RWPE1 (cell line): ENCODE data around the gene SLC6A7.

Source experiments
- CTCF ChIA-PET: fragments of 350-600 bp; sonication (Branson Sonifier 250); formaldehyde crosslinking; extraction: SDS; loops from one replicate; lab custom pipeline; 2021; lab: Yijun Ruan, JAX
- POLR2A ChIA-PET: fragments of 400-600 bp; formaldehyde crosslinking; extraction: SDS; loops from one replicate; lab custom pipeline; 2020; ENCODE audit warnings: antibody characterized with exemption; ENCODE audit not compliant: low non-redundant PET; lab: Yijun Ruan, JAX
- DNase-seq: peaks from one replicate; pipeline ENCODE4 v3.0.0; 2012; ENCODE audit warnings: low spot score
- H3K27ac ChIP-seq: fragments of 450-650 bp; 2 replicates; pipeline ENCODE4 v1.5.1; 2017
- TF ChIP-seq, protein P1 (sequence below): fragments of 450-650 bp; conservative IDR thresholded peaks from 2 replicates; pipeline ENCODE4 v1.5.1; 2017; ENCODE audit warnings: low read depth, mild to moderate bottlenecking

Gene SLC6A7

DNA sequence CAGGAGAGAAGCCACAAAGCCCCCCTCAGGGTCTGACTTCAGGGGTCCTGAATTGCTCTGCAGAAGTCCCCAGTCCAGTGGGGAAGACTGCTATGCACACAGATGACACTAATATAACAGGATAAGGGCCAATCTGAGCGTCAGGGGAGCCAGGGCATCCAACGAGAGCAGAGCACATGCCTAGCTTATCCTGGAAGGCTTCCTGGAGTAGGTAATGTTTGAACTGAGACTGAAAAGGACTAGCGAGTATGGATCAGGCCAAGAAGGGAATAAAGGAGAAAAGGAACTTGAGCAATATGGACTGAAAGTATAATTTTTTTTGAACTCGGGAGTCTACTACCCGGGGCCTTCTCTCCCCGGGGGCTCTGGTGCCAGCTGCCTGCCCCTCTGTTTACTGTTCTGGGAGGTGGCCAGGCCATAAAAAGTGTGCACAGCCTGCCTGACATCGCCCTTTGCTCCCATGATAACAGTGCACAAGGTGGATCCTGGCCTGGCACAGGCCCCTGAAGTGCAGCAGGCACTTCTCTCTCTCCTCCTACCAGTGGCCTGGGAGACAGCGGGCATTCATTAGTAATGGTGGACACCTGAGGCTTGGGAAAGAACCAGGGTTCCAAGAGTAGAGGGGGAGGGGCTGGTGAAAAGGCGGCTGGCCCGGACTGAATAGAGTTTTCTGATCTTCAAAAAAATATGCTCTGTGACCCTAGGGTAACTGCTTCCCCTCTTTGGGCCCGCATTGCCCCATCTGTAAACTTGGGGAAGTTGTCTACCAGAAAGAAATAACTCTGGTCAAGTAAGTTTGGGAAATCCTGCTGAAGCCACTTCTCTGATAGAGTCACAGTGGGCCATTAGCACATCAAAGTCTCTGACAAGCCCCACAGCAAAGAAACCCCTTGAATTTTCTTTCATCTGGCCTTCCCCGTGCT lies 4.6 kb upstream of the SLC6A7 start:
- ChIA-PET CTCF (no interaction called here), POLR2A (no interaction called here)
- H3K27ac ChIP-seq: no peak overlapping the region
- TF ChIP-seq, protein P1, sequence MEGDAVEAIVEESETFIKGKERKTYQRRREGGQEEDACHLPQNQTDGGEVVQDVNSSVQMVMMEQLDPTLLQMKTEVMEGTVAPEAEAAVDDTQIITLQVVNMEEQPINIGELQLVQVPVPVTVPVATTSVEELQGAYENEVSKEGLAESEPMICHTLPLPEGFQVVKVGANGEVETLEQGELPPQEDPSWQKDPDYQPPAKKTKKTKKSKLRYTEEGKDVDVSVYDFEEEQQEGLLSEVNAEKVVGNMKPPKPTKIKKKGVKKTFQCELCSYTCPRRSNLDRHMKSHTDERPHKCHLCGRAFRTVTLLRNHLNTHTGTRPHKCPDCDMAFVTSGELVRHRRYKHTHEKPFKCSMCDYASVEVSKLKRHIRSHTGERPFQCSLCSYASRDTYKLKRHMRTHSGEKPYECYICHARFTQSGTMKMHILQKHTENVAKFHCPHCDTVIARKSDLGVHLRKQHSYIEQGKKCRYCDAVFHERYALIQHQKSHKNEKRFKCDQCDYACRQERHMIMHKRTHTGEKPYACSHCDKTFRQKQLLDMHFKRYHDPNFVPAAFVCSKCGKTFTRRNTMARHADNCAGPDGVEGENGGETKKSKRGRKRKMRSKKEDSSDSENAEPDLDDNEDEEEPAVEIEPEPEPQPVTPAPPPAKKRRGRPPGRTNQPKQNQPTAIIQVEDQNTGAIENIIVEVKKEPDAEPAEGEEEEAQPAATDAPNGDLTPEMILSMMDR: no peak
- DNase-seq: no peak

DNA sequence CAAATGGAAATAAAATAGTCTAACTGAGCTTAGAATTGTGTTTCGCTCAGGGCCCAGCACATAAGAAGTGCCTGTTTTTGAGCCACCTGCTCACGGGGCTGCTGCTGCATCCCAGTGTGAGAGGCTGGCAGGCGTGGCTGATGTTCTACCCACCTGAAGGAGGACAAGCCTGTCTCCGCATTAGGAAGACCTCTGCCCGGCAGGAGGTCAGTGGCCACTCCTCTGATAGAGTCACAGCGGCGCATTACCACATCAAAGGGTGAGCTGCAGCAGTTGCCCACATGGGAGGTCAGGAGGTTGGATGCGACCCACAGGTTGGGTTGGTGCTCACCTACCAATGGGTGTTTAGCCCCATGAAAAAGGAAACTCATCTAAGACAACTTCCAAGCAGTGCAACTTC lies 3.7 kb upstream of the SLC6A7 start:
- TF ChIP-seq, protein P1: no peak
- POLR2A ChIA-PET: no interaction called here
- H3K27ac ChIP-seq: no peak overlapping the region
- CTCF ChIA-PET: interaction anchor here (1.0 kb wide), 1 partner anchor 9 kb away, joined by 3 read pairs; no protein-coding TSS in a partner anchor
- DNase-seq: no peak

DNA sequence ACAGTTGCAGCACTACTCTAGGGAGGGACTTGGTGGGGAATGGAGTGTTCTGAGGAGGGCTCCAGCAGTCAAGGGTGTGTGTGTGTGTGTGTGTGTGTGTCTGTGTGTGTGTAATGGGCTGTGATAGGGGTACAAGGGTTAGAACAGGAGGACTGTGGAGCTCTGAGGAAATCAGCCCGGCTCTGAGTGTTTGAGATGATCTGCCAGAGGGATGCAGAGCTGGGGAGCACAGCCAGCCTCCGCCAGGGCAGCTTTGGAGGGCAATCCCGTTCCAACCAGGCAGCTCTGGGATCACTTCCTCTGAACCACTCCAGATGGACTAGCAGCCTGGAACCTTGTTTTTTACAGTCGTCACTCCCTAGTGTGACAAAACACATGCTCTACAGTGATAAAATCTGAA lies 3.0 kb upstream of the SLC6A7 start:
- DNase-seq: no peak
- TF ChIP-seq, protein P1: no peak
- CTCF ChIA-PET: interaction anchor here (1.0 kb wide), 1 partner anchor 9 kb away, joined by 3 read pairs; no protein-coding TSS in a partner anchor
- POLR2A ChIA-PET: no interaction called here
- no peak overlapping the region for H3K27ac ChIP-seq

DNA sequence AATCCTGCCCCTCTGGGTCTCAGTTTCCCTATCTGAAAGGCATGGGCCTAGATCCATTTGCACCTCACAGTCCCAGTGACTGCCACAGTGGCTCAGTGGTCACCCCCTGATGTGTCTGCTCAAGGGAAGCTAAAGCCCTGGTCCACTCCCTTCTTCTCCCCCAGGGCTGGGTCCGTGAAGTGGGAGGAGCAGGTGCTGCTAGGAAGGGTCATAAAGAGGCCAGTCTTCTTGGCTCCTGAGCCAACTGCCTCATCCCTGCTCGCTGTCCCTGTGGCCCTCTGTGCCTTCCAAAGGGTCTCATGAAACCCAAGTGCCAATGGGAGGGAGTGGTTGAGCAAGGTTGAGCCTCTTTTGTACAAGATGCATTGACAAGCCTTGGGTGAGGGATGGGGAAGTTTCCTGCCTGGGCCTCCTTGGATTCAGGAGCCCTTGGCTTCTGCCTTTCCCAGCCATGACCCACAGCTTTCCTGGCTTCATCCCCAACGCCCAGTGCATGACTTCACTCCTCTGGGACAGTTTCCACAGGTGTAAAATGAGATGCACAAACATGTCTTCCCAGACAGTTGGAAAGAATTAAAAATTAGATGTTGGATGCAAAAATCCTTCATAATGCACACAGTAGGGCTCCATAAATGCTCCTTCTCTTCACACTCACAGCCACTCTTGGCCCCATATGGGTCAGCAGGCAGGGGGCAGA lies 1.6 kb upstream of the SLC6A7 start:
- CTCF ChIA-PET: interaction anchor here (0.6 to 1.0 kb wide), 3 partner anchors 26 to 85 kb away, joined by 3 read pairs; no protein-coding TSS in a partner anchor
- TF ChIP-seq, protein P1: no peak
- no peak overlapping the region for H3K27ac ChIP-seq
- no peak for DNase-seq
- POLR2A ChIA-PET: no interaction called here

DNA sequence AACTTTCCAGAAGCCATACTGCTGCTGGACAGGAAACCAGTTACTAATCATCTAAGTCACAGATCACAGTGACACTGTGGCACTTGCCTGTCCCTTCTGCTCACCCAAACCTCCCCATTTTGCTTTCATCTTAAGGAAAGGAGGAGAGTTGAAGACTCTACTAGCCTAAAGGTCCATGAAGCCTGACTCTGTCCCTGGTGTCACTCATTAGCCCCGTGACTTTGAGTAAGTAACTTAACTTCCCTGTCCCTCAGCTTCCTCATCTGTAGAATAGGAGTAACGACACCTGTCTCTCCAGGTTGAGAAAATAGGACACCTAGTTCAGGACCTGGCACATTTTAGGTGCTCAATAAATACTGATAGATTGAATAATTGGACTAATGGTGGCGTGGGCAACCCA lies 536 bp upstream of the SLC6A7 start:
- no peak overlapping the region for H3K27ac ChIP-seq
- POLR2A ChIA-PET: no interaction called here
- DNase-seq: no peak
- TF ChIP-seq, protein P1: no peak
- CTCF ChIA-PET: interaction anchor here (0.6 to 1.0 kb wide), 2 partner anchors 27 to 1031 kb away, joined by 3 read pairs; no protein-coding TSS in a partner anchor

DNA sequence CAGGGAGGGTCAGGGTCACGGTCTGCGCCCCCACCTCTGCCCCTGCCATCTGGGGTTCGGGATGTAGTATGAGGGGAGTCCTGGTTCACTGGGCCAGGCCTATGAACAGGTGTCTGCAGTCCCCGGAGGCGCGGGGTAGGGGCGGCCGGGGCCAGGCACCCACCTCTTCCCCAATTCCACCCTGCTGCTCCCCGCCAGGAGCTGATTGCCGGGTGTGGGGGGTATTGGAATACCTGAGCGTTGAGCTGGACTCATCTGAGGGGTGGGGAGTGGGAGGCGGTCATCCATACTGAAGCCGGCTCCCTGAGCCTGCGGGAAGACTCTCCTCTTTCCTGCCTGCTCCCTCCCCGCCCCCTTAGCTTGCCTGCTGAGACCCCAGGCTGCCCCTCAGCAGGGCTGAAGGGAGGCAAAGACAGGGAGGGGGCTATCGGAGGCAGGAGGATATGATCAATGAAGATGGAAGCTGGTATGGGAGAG lies 679 bp downstream of the SLC6A7 start:
- no peak for DNase-seq
- POLR2A ChIA-PET: no interaction called here
- TF ChIP-seq, protein P1: no peak
- no peak overlapping the region for H3K27ac ChIP-seq
- CTCF ChIA-PET: interaction anchor here (0.6 to 1.2 kb wide), 3 partner anchors 9 to 489 kb away, joined by 3 to 4 read pairs (median 3); no protein-coding TSS in a partner anchor
